ENCODE results near the gene PLCB4.

DNA sequence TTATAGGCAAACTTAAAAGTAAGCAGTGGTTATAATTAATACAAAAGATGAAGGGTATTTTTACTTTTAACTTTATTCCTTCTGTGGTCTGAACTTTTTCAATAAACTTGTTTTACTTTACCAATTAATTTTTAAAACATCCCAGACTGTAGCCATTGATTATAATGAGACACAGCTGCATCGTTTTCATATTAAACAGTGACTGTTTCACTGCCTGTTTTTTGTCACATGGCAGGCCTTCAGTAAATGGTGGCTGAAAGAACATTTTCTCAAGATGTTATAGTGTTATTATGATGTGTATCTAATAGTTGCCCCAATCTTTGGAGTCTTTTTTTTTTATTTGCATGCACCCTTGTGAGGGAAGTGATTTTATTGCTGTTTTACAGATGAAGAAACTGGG lies 95.1 kb downstream of the PLCB4 start:
- TF ChIP-seq, protein P1, sequence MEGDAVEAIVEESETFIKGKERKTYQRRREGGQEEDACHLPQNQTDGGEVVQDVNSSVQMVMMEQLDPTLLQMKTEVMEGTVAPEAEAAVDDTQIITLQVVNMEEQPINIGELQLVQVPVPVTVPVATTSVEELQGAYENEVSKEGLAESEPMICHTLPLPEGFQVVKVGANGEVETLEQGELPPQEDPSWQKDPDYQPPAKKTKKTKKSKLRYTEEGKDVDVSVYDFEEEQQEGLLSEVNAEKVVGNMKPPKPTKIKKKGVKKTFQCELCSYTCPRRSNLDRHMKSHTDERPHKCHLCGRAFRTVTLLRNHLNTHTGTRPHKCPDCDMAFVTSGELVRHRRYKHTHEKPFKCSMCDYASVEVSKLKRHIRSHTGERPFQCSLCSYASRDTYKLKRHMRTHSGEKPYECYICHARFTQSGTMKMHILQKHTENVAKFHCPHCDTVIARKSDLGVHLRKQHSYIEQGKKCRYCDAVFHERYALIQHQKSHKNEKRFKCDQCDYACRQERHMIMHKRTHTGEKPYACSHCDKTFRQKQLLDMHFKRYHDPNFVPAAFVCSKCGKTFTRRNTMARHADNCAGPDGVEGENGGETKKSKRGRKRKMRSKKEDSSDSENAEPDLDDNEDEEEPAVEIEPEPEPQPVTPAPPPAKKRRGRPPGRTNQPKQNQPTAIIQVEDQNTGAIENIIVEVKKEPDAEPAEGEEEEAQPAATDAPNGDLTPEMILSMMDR (optimal IDR thresholded peaks at IDR 0.05 in 1 of 3, IDR thresholded peaks at IDR 0.05 in 1 of 3, conservative IDR thresholded peaks at IDR 0.05 in 1 of 3; ENCODE audit: extremely low read depth in 1 of 3, insufficient read depth in 2 of 3, low read length in 3 of 3), result no peak
- no peak for TF ChIP-seq EZH2 (IDR thresholded peaks at IDR 0.05; ENCODE audit: low read length)
